ENCODE results near the gene RASD2.

RASD2 gene

DNA sequence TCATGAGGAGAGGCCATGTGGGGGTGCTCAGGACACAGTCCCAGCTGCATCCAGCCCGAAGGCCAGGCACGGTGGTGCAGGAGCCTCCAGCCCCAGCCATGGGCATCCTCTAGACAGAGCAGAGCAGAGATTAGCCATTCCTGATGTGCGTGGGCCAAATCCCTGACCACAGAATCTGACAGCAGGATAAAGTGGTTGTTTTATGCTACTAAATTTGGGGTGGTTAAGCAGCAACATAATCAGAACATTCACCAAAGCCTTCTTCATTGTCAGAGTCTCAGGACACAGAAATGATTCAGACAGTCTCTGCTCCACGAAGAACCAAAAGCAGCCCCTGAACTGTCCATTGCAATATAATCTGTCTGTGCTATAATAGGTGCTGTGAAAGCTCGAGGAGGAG, 19.7 kb downstream of the RASD2 start:
- no peak overlapping the region for H3K4me3 ChIP-seq (ENCODE audit: low read depth, low read length)
- TF ChIP-seq CTCF (IDR thresholded peaks at IDR 0.05; ENCODE audit: low read depth, low read length): no peak
- peaks cover 5% of the 10 kb centered on the region for H3K9me3 ChIP-seq (ENCODE audit: severe bottlenecking)
- no peaks in the 10 kb centered on the region for H3K36me3 ChIP-seq
- H3K27ac ChIP-seq: no peak overlapping the region
- no peaks in the 10 kb centered on the region for H3K27me3 ChIP-seq (ENCODE audit: insufficient read depth, low read depth, severe bottlenecking)
- DNase-seq: no peak

GRCh38 chr22:35560824-35561223, 20.2 kb downstream of the RASD2 start:
- H3K36me3 ChIP-seq: no peaks in the 10 kb centered on the region
- no peak overlapping the region for H3K4me3 ChIP-seq (ENCODE audit: low read depth, low read length)
- H3K27me3 ChIP-seq (ENCODE audit: insufficient read depth, low read depth, severe bottlenecking): no peaks in the 10 kb centered on the region
- no peak overlapping the region for H3K27ac ChIP-seq
- no peak for DNase-seq
- H3K9me3 ChIP-seq (ENCODE audit: severe bottlenecking): peaks cover 5% of the 10 kb centered on the region
- no peak for TF ChIP-seq CTCF (IDR thresholded peaks at IDR 0.05; ENCODE audit: low read depth, low read length)

GRCh38 chr22:35561796-35562526, 21.3 kb downstream of the RASD2 start:
- Histone ChIP-seq H3K9me3 (ENCODE audit: severe bottlenecking) (peaks cover 5% of the 10 kb centered on the region), H3K27me3 (ENCODE audit: insufficient read depth, low read depth, severe bottlenecking) (no peaks in the 10 kb centered on the region), H3K4me3 (ENCODE audit: low read depth, low read length) (no peak overlapping the region), H3K27ac (no peak overlapping the region), H3K36me3 (no peaks in the 10 kb centered on the region)
- no peak for TF ChIP-seq CTCF (IDR thresholded peaks at IDR 0.05; ENCODE audit: low read depth, low read length)
- DNase-seq: no peak

GRCh38 chr22:35563211-35563610, 22.6 kb downstream of the RASD2 start:
- Histone ChIP-seq H3K27ac (no peak overlapping the region), H3K36me3 (no peaks in the 10 kb centered on the region)
- no peak for TF ChIP-seq CTCF (IDR thresholded peaks at IDR 0.05; ENCODE audit: low read depth, low read length)

GRCh38 chr22:35564975-35565867, 24.6 kb downstream of the RASD2 start:
- no peak for DNase-seq
- no peaks in the 10 kb centered on the region for H3K9me3 ChIP-seq (ENCODE audit: severe bottlenecking)

More at GRCh38 chr22:35563211-35563610, 22.6 kb downstream of the RASD2 start:
- Histone ChIP-seq H3K9me3 (ENCODE audit: severe bottlenecking) (peaks cover 5% of the 10 kb centered on the region), H3K4me3 (ENCODE audit: low read depth, low read length) (no peak overlapping the region), H3K27me3 (ENCODE audit: insufficient read depth, low read depth, severe bottlenecking) (peaks cover 8% of the 10 kb centered on the region)
- no peak for DNase-seq

More at GRCh38 chr22:35564975-35565867, 24.6 kb downstream of the RASD2 start:
- TF ChIP-seq CTCF (IDR thresholded peaks at IDR 0.05; ENCODE audit: low read depth, low read length): no peak
- H3K36me3 ChIP-seq: no peaks in the 10 kb centered on the region
- no peak overlapping the region for H3K4me3 ChIP-seq (ENCODE audit: low read depth, low read length)
- H3K27me3 ChIP-seq (ENCODE audit: insufficient read depth, low read depth, severe bottlenecking): peaks cover 12% of the 10 kb centered on the region
- no peak overlapping the region for H3K27ac ChIP-seq

Data from WERI-Rb-1 (cell line).